H1 (cell line): ENCODE results near the gene ADNP2. TPM values are rescaled to one million over a fixed set of nuclear protein-coding genes. Genes with fewer than 3 reads are reported as not detected.

Experiments used
- CTCF ChIA-PET: fragments of 300-600 bp; sonication (Branson Sonifier 250); formaldehyde crosslinking; loops from one replicate; lab custom pipeline; 2021; ENCODE audit not compliant: partially characterized antibody; lab: Charles Lee
- POLR2A ChIA-PET: fragments of 300-600 bp; sonication (Branson Sonifier 250); formaldehyde crosslinking; loops from one replicate; lab custom pipeline; 2021; ENCODE audit warnings: inconsistent platforms; ENCODE audit not compliant: partially characterized antibody; lab: Charles Lee
- DNase-seq, 2 experiments: peaks; one replicate each; pipeline versions ENCODE4 v3.0.0 to v3.0.0-alpha.2; 2010 to 2022; ENCODE audit warnings: low spot score in 2 of 2, low read depth in 1 of 2, mixed read lengths in 1 of 2
- FAIRE-seq: peaks from 2 replicates; lab custom pipeline; 2011; peaks lifted over from hg19 to GRCh38; lab: Jason Lieb, UNC
- H2AFZ ChIP-seq: 2 replicates; pipeline ENCODE4 v1.8.1; 2012; ENCODE audit warnings: low read length, inconsistent platforms
- H2AK5ac ChIP-seq: 2 replicates; pipeline ENCODE4 v1.6.1; 2013; ENCODE audit warnings: low read depth, low read length
- H2BK120ac ChIP-seq: replicated peaks from 2 replicates; pipeline ENCODE3; 2013; ENCODE audit warnings: low read depth, low read length, inconsistent platforms
- H2BK12ac ChIP-seq: 2 replicates; pipeline ENCODE4 v1.6.1; 2013; ENCODE audit warnings: low read depth, low read length
- H2BK15ac ChIP-seq: 2 replicates; pipeline ENCODE4 v1.6.1; 2013; ENCODE audit warnings: low read length
- H2BK20ac ChIP-seq: 2 replicates; pipeline ENCODE4 v1.6.1; 2013; ENCODE audit warnings: low read length
- H2BK5ac ChIP-seq: 2 replicates; pipeline ENCODE4 v1.6.1; 2013; ENCODE audit warnings: low read depth, low read length
- H3K14ac ChIP-seq: 2 replicates; pipeline ENCODE4 v1.6.1; 2013; ENCODE audit warnings: inconsistent platforms; ENCODE audit not compliant: insufficient read length
- H3K18ac ChIP-seq: 2 replicates; pipeline ENCODE4 v1.6.1; 2013; ENCODE audit warnings: low read length; ENCODE audit errors: extremely low read depth
- H3K23ac ChIP-seq: 2 replicates; pipeline ENCODE4 v1.6.1; 2013; ENCODE audit warnings: inconsistent platforms; ENCODE audit not compliant: insufficient read length
- H3K23me2 ChIP-seq: 2 replicates; pipeline ENCODE4 v1.6.1; 2013; ENCODE audit warnings: low read depth, low read length
- H3K27ac ChIP-seq: 2 replicates; pipeline ENCODE4 v1.6.1; 2011; ENCODE audit warnings: low read depth, low read length, inconsistent platforms
- H3K27me3 ChIP-seq, 4 experiments: replicated peaks in 1 of 4; 1 replicate in 1 of 4; 2 replicates in 3 of 4; pipeline versions ENCODE4 v1.6.1 to v1.8.1; 2011 to 2013; ENCODE audit warnings: low read length in 3 of 4, mild to moderate bottlenecking in 3 of 4, inconsistent platforms in 2 of 4, mixed read lengths in 2 of 4, moderate library complexity in 1 of 4; ENCODE audit not compliant: control insufficient read depth in 3 of 4, insufficient read depth in 3 of 4; ENCODE audit errors: extremely low read depth in 1 of 4
- H3K36me3 ChIP-seq, 4 experiments: 2 replicates each; pipeline versions ENCODE4 v1.6.1 to v1.8.1; 2011 to 2013; ENCODE audit warnings: mild to moderate bottlenecking in 4 of 4, low read length in 3 of 4, moderate library complexity in 2 of 4, control low read depth in 1 of 4, inconsistent platforms in 1 of 4; ENCODE audit not compliant: insufficient read depth in 4 of 4, control insufficient read depth in 2 of 4
- H3K4ac ChIP-seq: replicated peaks from 2 replicates; pipeline ENCODE3; 2013; ENCODE audit warnings: low read length, low read depth, mixed read lengths, inconsistent platforms; ENCODE audit not compliant: insufficient read length
- H3K4me1 ChIP-seq, 4 experiments: replicated peaks in 1 of 4; 1 replicate in 1 of 4; 2 replicates in 3 of 4; pipeline versions ENCODE4 v1.6.1 to v1.8.1; 2011 to 2013; ENCODE audit warnings: low read length in 3 of 4, inconsistent platforms in 2 of 4, mixed read lengths in 1 of 4; ENCODE audit not compliant: insufficient read depth in 4 of 4, control insufficient read depth in 3 of 4
- H3K4me2 ChIP-seq, 2 experiments: 2 replicates each; pipeline versions ENCODE4 v1.6.1 to v1.8.1; 2011 to 2013; ENCODE audit warnings: low read depth in 2 of 2, low read length in 2 of 2, control low read depth in 1 of 2, inconsistent platforms in 1 of 2, mild to moderate bottlenecking in 1 of 2; ENCODE audit not compliant: insufficient read depth in 1 of 2
- H3K4me3 ChIP-seq, 4 experiments: fragments of 200-600, 300-600 bp in 1 of 4; sonication (generic), shearing (Covaris generic), sonication (Bioruptor Twin) in 1 of 4; 2 replicates each; pipeline versions ENCODE4 v1.5.1 to v1.8.1; 2011 to 2016; ENCODE audit warnings: low read length in 4 of 4, low read depth in 3 of 4, control low read depth in 2 of 4, inconsistent platforms in 2 of 4, mild to moderate bottlenecking in 2 of 4, mixed read lengths in 1 of 4, moderate library complexity in 1 of 4; ENCODE audit not compliant: insufficient read depth in 2 of 4; ENCODE audit errors: extremely low read depth in 1 of 4
- H3K56ac ChIP-seq: replicated peaks from 2 replicates; pipeline ENCODE3; 2013; ENCODE audit warnings: low read depth, mild to moderate bottlenecking, mixed read lengths, low read length, inconsistent platforms; ENCODE audit not compliant: insufficient read length
- H3K79me1 ChIP-seq: 2 replicates; pipeline ENCODE4 v1.6.1; 2013; ENCODE audit warnings: low read depth, low read length, control low read depth
- H3K79me2 ChIP-seq, 2 experiments: 2 replicates each; pipeline versions ENCODE4 v1.6.1 to v1.8.1; 2012 to 2013; ENCODE audit warnings: low read length in 2 of 2, mild to moderate bottlenecking in 2 of 2, inconsistent platforms in 1 of 2; ENCODE audit not compliant: insufficient read depth in 2 of 2, control insufficient read depth in 1 of 2
- H3K9ac ChIP-seq, 4 experiments: replicated peaks in 1 of 4; 1 replicate in 1 of 4; 2 replicates in 3 of 4; pipeline versions ENCODE4 v1.6.1 to v1.8.1; 2011 to 2013; ENCODE audit warnings: low read depth in 3 of 4, low read length in 3 of 4, control low read depth in 2 of 4, mild to moderate bottlenecking in 2 of 4, moderate library complexity in 2 of 4, inconsistent platforms in 1 of 4; ENCODE audit errors: extremely low read depth in 1 of 4
- H3K9me3 ChIP-seq, 2 experiments: 2 replicates each; pipeline versions ENCODE4 v1.6.1 to v1.8.1; 2012 to 2013; ENCODE audit warnings: mild to moderate bottlenecking in 2 of 2, moderate library complexity in 2 of 2, control low read depth in 1 of 2, inconsistent platforms in 1 of 2, low read depth in 1 of 2, low read length in 1 of 2, mixed read lengths in 1 of 2; ENCODE audit not compliant: insufficient read depth in 2 of 2
- H4K20me1 ChIP-seq, 2 experiments: replicated peaks in 1 of 2; 2 replicates each; pipeline versions ENCODE3 to v1.8.1; 2011 to 2013; ENCODE audit warnings: inconsistent platforms in 2 of 2, low read length in 2 of 2, mild to moderate bottlenecking in 1 of 2; ENCODE audit not compliant: insufficient read depth in 2 of 2, control insufficient read depth in 1 of 2
- H4K5ac ChIP-seq: 2 replicates; pipeline ENCODE4 v1.6.1; 2013; ENCODE audit warnings: low read length, low read depth, mixed read lengths, inconsistent platforms; ENCODE audit not compliant: insufficient read length
- H4K8ac ChIP-seq: 2 replicates; pipeline ENCODE4 v1.8.0; 2013; ENCODE audit warnings: mild to moderate bottlenecking, moderate library complexity, low read length, inconsistent platforms; ENCODE audit not compliant: insufficient read depth; ENCODE audit errors: extremely low read depth
- H4K91ac ChIP-seq: replicated peaks from 2 replicates; pipeline ENCODE3; 2013; ENCODE audit warnings: low read length, mixed read lengths, inconsistent platforms; ENCODE audit not compliant: insufficient read length
- ASH2L ChIP-seq: fragments of 200-600, 300-600 bp; sonication (generic); IDR thresholded peaks from one replicate; pipeline ENCODE4 v1.7.1; 2017; ENCODE audit warnings: low read length
- CTBP2 ChIP-seq: IDR thresholded peaks from 2 replicates; pipeline ENCODE4 v1.7.0; 2011; ENCODE audit warnings: borderline replicate concordance, mild to moderate bottlenecking, moderate library complexity, mixed read lengths, low read length; ENCODE audit not compliant: insufficient read depth, insufficient read length
- GABPA ChIP-seq: IDR thresholded peaks from 2 replicates; pipeline ENCODE4 v1.6.1; 2011; ENCODE audit warnings: mild to moderate bottlenecking, low read length, moderate library complexity, borderline replicate concordance; ENCODE audit not compliant: insufficient read depth
- GTF2F1 ChIP-seq: IDR thresholded peaks from 2 replicates; pipeline ENCODE4 v1.6.1; 2012; ENCODE audit warnings: low read depth, low read length, improper control_type of control experiment, borderline replicate concordance
- NRF1 ChIP-seq: IDR thresholded peaks from 2 replicates; pipeline ENCODE4 v1.6.1; 2011; ENCODE audit warnings: mild to moderate bottlenecking, low read depth, low read length, improper control_type of control experiment
- POU5F1 ChIP-seq: IDR thresholded peaks from 2 replicates; pipeline ENCODE4 v1.6.1; 2011; ENCODE audit warnings: low read depth, mild to moderate bottlenecking, low read length, moderate library complexity
- RFX5 ChIP-seq: IDR thresholded peaks from 2 replicates; pipeline ENCODE4 v1.6.1; 2011; ENCODE audit warnings: low read depth, low read length, improper control_type of control experiment, borderline replicate concordance
- RXRA ChIP-seq: IDR thresholded peaks from 2 replicates; pipeline ENCODE4 v1.6.1; 2011; ENCODE audit warnings: low read depth, mild to moderate bottlenecking, low read length, moderate library complexity; ENCODE audit not compliant: insufficient read depth
- SIX5 ChIP-seq: IDR thresholded peaks from 2 replicates; pipeline ENCODE4 v1.6.1; 2011; ENCODE audit warnings: mild to moderate bottlenecking, low read depth, low read length
- SP1 ChIP-seq: IDR thresholded peaks from 2 replicates; pipeline ENCODE4 v1.6.1; 2011; ENCODE audit warnings: low read depth, low read length
- WGBS, 2 experiments: shearing (Covaris generic) in 1 of 2; methylation state at CpG; one replicate each; pipeline versions ENCODE4 v1.1.6 to v1.1.7; 2013 to 2015; ENCODE audit warnings: low lambda C conversion rate in 2 of 2, mixed read lengths in 2 of 2, inconsistent platforms in 1 of 2, low coverage in 1 of 2, missing lambda C conversion rate in 1 of 2; ENCODE audit not compliant: insufficient replicate concordance in 2 of 2, insufficient coverage in 1 of 2, insufficient read length in 1 of 2; ENCODE audit errors: extremely low coverage in 1 of 2, missing lambda C conversion rate in 1 of 2; 5-methylcytosine and 5-hydroxymethylcytosine counted together
- polyA plus RNA-seq, 7 experiments: library from polyadenylated mRNA; depleted of rRNA in 3 of 7; stranded (reverse) in 5 of 7; unstranded in 2 of 7; fragments of >200 nt in 5 of 7; fragments of 200-250 nt in 2 of 7; gene quantifications; 1 replicate in 5 of 7; 2 replicates in 1 of 7; 4 replicates in 1 of 7; pipeline versions ENCODE4 v1.2.1 to v1.2.3, GENCODE V29; 2011 to 2013; ENCODE audit warnings: missing spikeins in 2 of 7, mixed read lengths in 2 of 7
- total RNA-seq: library from RNA; stranded (reverse); fragmentation: NEBNext Ultra II Directional; extraction: Animal tissue kit (Norgen Biotek cat#: 25700); gene quantifications from 2 replicates; pipeline ENCODE4 v1.2.1, GENCODE V29; 2021
- TF ChIP-seq, protein P1 (sequence below): IDR thresholded peaks from 2 replicates; pipeline ENCODE4 v1.6.1; 2011; ENCODE audit warnings: low read depth, mild to moderate bottlenecking, low read length; ENCODE audit not compliant: insufficient read depth
- TF ChIP-seq, protein P2 (sequence below): IDR thresholded peaks from 2 replicates; pipeline ENCODE4 v1.6.1; 2012; ENCODE audit warnings: inconsistent platforms

The ADNP2 gene
- total and polyA plus RNA-seq, 2 of the 8 experiments (the other 6 are each of a cell fraction or from before 2014, with no cell fraction given): 25.1 to 61.6 TPM

DNA sequence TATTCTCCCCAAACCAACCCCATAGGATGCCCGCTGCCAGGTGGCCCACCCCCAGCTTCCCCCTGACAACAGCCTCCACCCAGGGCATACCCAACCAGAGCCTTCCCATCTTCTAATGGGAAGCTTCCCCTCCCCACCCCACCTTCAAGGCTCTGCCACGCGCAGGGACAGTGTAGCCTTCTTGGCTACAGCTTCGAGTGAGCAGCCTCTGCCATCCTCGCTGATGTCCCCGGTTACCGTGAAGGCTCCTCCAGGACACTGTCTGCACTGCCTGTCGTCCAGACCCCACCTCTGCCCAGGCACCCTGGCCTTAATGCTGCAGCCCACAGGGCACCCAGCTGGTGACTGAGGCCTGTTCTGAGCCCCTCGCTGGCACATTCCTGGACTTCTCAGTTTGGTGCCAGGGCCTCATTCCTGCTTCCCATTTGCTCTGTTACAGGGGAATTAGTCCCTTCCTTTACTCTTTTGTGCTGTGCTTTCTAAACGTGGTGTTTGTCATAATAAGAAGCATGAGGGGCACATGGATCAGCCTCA is 13.0 kb upstream of the ADNP2 start:
- H3K23ac ChIP-seq: no peak overlapping the region
- H3K23me2 ChIP-seq: no peaks in the 10 kb centered on the region
- H2BK120ac ChIP-seq: no peak overlapping the region
- no peak overlapping the region for H4K5ac ChIP-seq
- no peak overlapping the region for H2BK20ac ChIP-seq
- DNase-seq (no peak), FAIRE-seq (no peak)
- no peaks in the 10 kb centered on the region for H3K4me1 ChIP-seq
- no peak overlapping the region for H2BK5ac ChIP-seq
- no peak overlapping the region for H3K4ac ChIP-seq
- H2BK12ac ChIP-seq: no peak overlapping the region
- no peaks in the 10 kb centered on the region for H3K36me3 ChIP-seq
- CTCF ChIA-PET: interaction anchor here (1.3 kb wide), 1 partner anchor 74 kb away, joined by 3 read pairs; no protein-coding TSS in a partner anchor
- no peak overlapping the region for H3K4me2 ChIP-seq
- H2AK5ac ChIP-seq: no peak overlapping the region
- no peak overlapping the region; the same call in 1 of the 2 replicates for H4K8ac ChIP-seq
- H3K14ac ChIP-seq: no peak overlapping the region
- H2BK15ac ChIP-seq: no peak overlapping the region
- H3K9me3 ChIP-seq: no peaks in the 10 kb centered on the region
- POLR2A ChIA-PET: interaction anchor here (1.1 kb wide), 1 partner anchor 14 kb away, joined by 4 read pairs; no protein-coding TSS in a partner anchor
- no peaks in the 10 kb centered on the region for H4K20me1 ChIP-seq
- 84% methylated on average over 10 of the region's 10 CpGs; no CpG with 5 or more reads in 1 of the 2 experiments for WGBS, 2 experiments
- H3K18ac ChIP-seq: no peak overlapping the region
- H3K56ac ChIP-seq: no peak overlapping the region
- no peaks in the 10 kb centered on the region for H3K79me2 ChIP-seq
- no peak overlapping the region for H4K91ac ChIP-seq
- H3K9ac ChIP-seq: no peak overlapping the region
- TF ChIP-seq, protein P1, sequence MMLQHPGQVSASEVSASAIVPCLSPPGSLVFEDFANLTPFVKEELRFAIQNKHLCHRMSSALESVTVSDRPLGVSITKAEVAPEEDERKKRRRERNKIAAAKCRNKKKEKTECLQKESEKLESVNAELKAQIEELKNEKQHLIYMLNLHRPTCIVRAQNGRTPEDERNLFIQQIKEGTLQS: no peak
- TF ChIP-seq SP1: no peak
- TF ChIP-seq GABPA: no peak
- TF ChIP-seq, protein P2, sequence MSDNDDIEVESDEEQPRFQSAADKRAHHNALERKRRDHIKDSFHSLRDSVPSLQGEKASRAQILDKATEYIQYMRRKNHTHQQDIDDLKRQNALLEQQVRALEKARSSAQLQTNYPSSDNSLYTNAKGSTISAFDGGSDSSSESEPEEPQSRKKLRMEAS: no peak
- no peak for TF ChIP-seq RFX5
- no peak for TF ChIP-seq NRF1
- TF ChIP-seq RXRA: no peak
- no peak for TF ChIP-seq ASH2L
- no peak for TF ChIP-seq GTF2F1
- TF ChIP-seq SIX5: no peak
- TF ChIP-seq CTBP2: no peak
- TF ChIP-seq POU5F1: no peak
- no peaks in the 10 kb centered on the region; a peak in 1 of 7 replicates for H3K27me3 ChIP-seq
- H2AFZ ChIP-seq: no peak overlapping the region
- H3K79me1 ChIP-seq: no peaks in the 10 kb centered on the region
- H3K27ac ChIP-seq: no peak overlapping the region
- H3K4me3 ChIP-seq: no peak overlapping the region
